K562 (cell line): ENCODE results near the gene PLA2G4D. TPM values are rescaled to one million over a fixed set of nuclear protein-coding genes. Genes with fewer than 3 reads are reported as not detected.

Experiments used
- ATAC-seq: fragments of 200-7000 bp; cut with Tn5 transposase; 3 replicates; pipeline ENCODE4 v1.9.1; 2020; ENCODE audit warnings: moderate library complexity
- BruUV-seq: library from RNA; stranded (reverse); fragments of 400-500 nt; replicated peaks from 2 replicates; lab custom pipeline; 2021; lab: Mats Ljungman, UMichigan
- CTCF ChIA-PET: fragments of 300-600 bp; formaldehyde crosslinking; extraction: SDS; loops from one replicate; lab custom pipeline; 2021; ENCODE audit warnings: low intra/inter-chr PET ratio; lab: Yijun Ruan, JAX
- POLR2A ChIA-PET: fragments of 300-600, 350-650 bp; sonication (Branson Sonifier 250); formaldehyde crosslinking; extraction: SDS; loops from one replicate; lab custom pipeline; 2021; ENCODE audit warnings: antibody characterized with exemption, inconsistent platforms; lab: Yijun Ruan, JAX
- DNase-seq, 4 experiments: peaks; one replicate each; pipeline versions ENCODE4 v3.0.0 to v3.0.0-alpha.2; 2011 to 2018; ENCODE audit warnings: low spot score in 3 of 4, mixed read lengths in 3 of 4; ENCODE audit errors: extremely low read depth in 1 of 4
- FAIRE-seq: peaks from 2 replicates; lab custom pipeline; 2011; peaks lifted over from hg19 to GRCh38; lab: Jason Lieb, UNC
- H2AFZ ChIP-seq: 2 replicates; pipeline ENCODE4 v1.6.0; 2011; ENCODE audit warnings: low read depth, low read length, control low read depth, inconsistent platforms
- H3K27ac ChIP-seq: fragments of 200-600 bp; 3 replicates; pipeline ENCODE4 v1.8.0; 2011; ENCODE audit warnings: low read depth, mild to moderate bottlenecking, control low read depth, inconsistent platforms, low read length, moderate library complexity, mixed read lengths; ENCODE audit errors: extremely low read depth
- H3K27me3 ChIP-seq, 2 experiments: fragments of 300-600 bp in 1 of 2; 2 replicates in 1 of 2; 3 replicates in 1 of 2; pipeline versions ENCODE4 v1.6.0 to v1.8.0; 2011; ENCODE audit warnings: inconsistent platforms in 2 of 2, low read length in 2 of 2, mild to moderate bottlenecking in 1 of 2, mixed read lengths in 1 of 2, moderate library complexity in 1 of 2; ENCODE audit not compliant: control insufficient read depth in 2 of 2, insufficient read depth in 2 of 2
- H3K36me3 ChIP-seq: fragments of 300-600 bp; 3 replicates; pipeline ENCODE4 v1.8.0; 2011; ENCODE audit warnings: mild to moderate bottlenecking, low read length, inconsistent platforms; ENCODE audit not compliant: control insufficient read depth, insufficient read depth
- H3K4me1 ChIP-seq, 2 experiments: fragments of 200-600 bp in 1 of 2; replicated peaks in 1 of 2; 2 replicates in 1 of 2; 3 replicates in 1 of 2; pipeline versions ENCODE4 v1.5.1 to v1.8.0; 2011; ENCODE audit warnings: inconsistent platforms in 2 of 2, low read length in 2 of 2, mild to moderate bottlenecking in 1 of 2, mixed read lengths in 1 of 2, moderate library complexity in 1 of 2; ENCODE audit not compliant: control insufficient read depth in 2 of 2, insufficient read depth in 2 of 2
- H3K4me2 ChIP-seq: 2 replicates; pipeline ENCODE4 v1.6.1; 2011; ENCODE audit warnings: low read length, control low read depth, inconsistent platforms, mixed read lengths; ENCODE audit not compliant: insufficient read depth
- H3K4me3 ChIP-seq: fragments of 200-600 bp; sonication (generic), shearing (Covaris generic); 2 replicates; pipeline ENCODE4 v1.5.1; 2016; ENCODE audit warnings: control low read depth, inconsistent platforms
- H3K79me2 ChIP-seq: fragments of 200-600 bp; 3 replicates; pipeline ENCODE4 v1.8.0; 2011; ENCODE audit warnings: low read length, inconsistent platforms; ENCODE audit not compliant: control insufficient read depth, insufficient read depth
- H3K9ac ChIP-seq, 2 experiments: 2 replicates each; pipeline versions ENCODE4 v1.6.0 to v1.6.1; 2011; ENCODE audit warnings: low read depth in 2 of 2, low read length in 2 of 2, control low read depth in 1 of 2, inconsistent platforms in 1 of 2, mild to moderate bottlenecking in 1 of 2, mixed read lengths in 1 of 2; ENCODE audit not compliant: insufficient read depth in 1 of 2
- H3K9me1 ChIP-seq: one replicate; pipeline ENCODE4 v1.6.0; 2011; ENCODE audit warnings: inconsistent platforms, mild to moderate bottlenecking, low read length, moderate library complexity; ENCODE audit not compliant: control insufficient read depth, insufficient read depth
- H3K9me3 ChIP-seq: replicated peaks from 2 replicates; pipeline ENCODE4 v1.5.1; 2011; ENCODE audit warnings: low read depth, low read length, inconsistent platforms; ENCODE audit not compliant: control insufficient read depth, insufficient read depth
- H4K20me1 ChIP-seq: replicated peaks from 2 replicates; pipeline ENCODE4 v1.6.1; 2011; ENCODE audit warnings: low read length, inconsistent platforms, mixed read lengths; ENCODE audit not compliant: control insufficient read depth, insufficient read depth
- HMBOX1 ChIP-seq: sonication (generic); IDR thresholded peaks from 2 replicates; pipeline ENCODE4 v1.6.1; 2016
- JUNB ChIP-seq: fragments of 450-650 bp; formaldehyde crosslinking; conservative IDR thresholded peaks from 2 replicates; pipeline ENCODE4 v1.4.0; 2020; ENCODE audit warnings: mild to moderate bottlenecking
- NONO ChIP-seq, 2 experiments: fragments of 200-400 bp in 1 of 2; fragments of 450-650 bp in 1 of 2; formaldehyde crosslinking in 1 of 2; IDR thresholded peaks; 2 replicates each; pipeline ENCODE4 v1.6.1; 2017; ENCODE audit warnings: low read depth in 2 of 2, mild to moderate bottlenecking in 2 of 2, moderate library complexity in 2 of 2, low read length in 1 of 2
- OTX1 ChIP-seq: fragments of 450-650 bp; formaldehyde crosslinking; IDR thresholded peaks from 2 replicates; pipeline ENCODE4 v1.4.0; 2022; ENCODE audit warnings: mild to moderate bottlenecking
- ZNF12 ChIP-seq: sonication (generic); formaldehyde crosslinking; IDR thresholded peaks from 2 replicates; pipeline ENCODE4 v1.4.0; 2020; ENCODE audit warnings: mild to moderate bottlenecking, missing genetic modification reagents
- WGBS: fragments of 100-300 bp; shearing (Covaris generic); methylation state at CpG from one replicate; pipeline ENCODE4 v1.1.6; 2016; ENCODE audit warnings: low coverage, mixed read lengths; ENCODE audit not compliant: insufficient coverage; ENCODE audit errors: missing lambda C conversion rate; 5-methylcytosine and 5-hydroxymethylcytosine counted together
- in situ Hi-C: fragments of 300-500 bp; cut with MboI; formaldehyde crosslinking; loops from 4 replicates; pipeline ENCODE4 v1.15.0; 2018; ENCODE audit warnings: inconsistent platforms, mixed read lengths
- intact Hi-C: fragments of 100-400 bp; cut with micrococcal nuclease; formaldehyde crosslinking; loops from 2 replicates; pipeline ENCODE4 v1.14.2; 2022
- polyA plus RNA-seq, 8 experiments: library from polyadenylated mRNA; depleted of rRNA in 4 of 8; stranded (reverse) in 5 of 8; unstranded in 3 of 8; fragments of >200 nt; fragmentation: Nextera tagmentation in 2 of 8; fragmentation: Illumina TruSeq in 1 of 8; extraction: Ambion mirVana in 2 of 8; extraction: Trizol in 1 of 8; gene quantifications; 2 replicates each; pipeline versions ENCODE4 v1.2.1 to v1.2.3, GENCODE V29; 2011 to 2014; ENCODE audit warnings: inconsistent platforms in 1 of 8, missing spikeins in 1 of 8
- total RNA-seq, 7 experiments: library from RNA; depleted of rRNA in 6 of 7; stranded (reverse); fragments of >200 nt in 6 of 7; fragmentation: Illumina TruSeq in 2 of 7; extraction: Trizol in 2 of 7; gene quantifications; 2 replicates each; pipeline versions ENCODE4 v1.2.1 to v1.2.3, GENCODE V29; 2011 to 2021; ENCODE audit warnings: low replicate concordance in 1 of 7

PLA2G4D gene
- total and polyA plus RNA-seq, 9 of the 15 experiments (the other 6 are each of a cell fraction or from before 2014, with no cell fraction given), result 0.04 TPM; not detected in 8

GRCh38 chr15:42121682-42122081 is 27.3 kb upstream of the PLA2G4D start:
- no peaks in the 10 kb centered on the region for H3K9me3 ChIP-seq
- POLR2A ChIA-PET, result interaction anchor here (1.3 kb wide), 1 partner anchor 9 kb away, joined by 5 read pairs; no protein-coding TSS in a partner anchor
- peaks cover 14 to 37% of the 10 kb centered on the region in 2 experiments; a peak in 4 of 5 replicates for H3K27me3 ChIP-seq
- CTCF ChIA-PET, result no interaction called here
- no peak overlapping the region for H3K4me3 ChIP-seq
- in situ Hi-C loops (no loop called here), intact Hi-C loops (no loop called here)
- no peak for TF ChIP-seq HMBOX1
- no peak for TF ChIP-seq ZNF12 (CRISPR knock-in tag)
- TF ChIP-seq OTX1 (CRISPR knock-in tag), result no peak
- no peak for TF ChIP-seq JUNB (CRISPR knock-in tag)
- TF ChIP-seq NONO (IDR thresholded peaks at IDR 0.05; ENCODE audit: low read depth in 2 of 2, low read length in 1 of 2), result no peak
- H4K20me1 ChIP-seq, result 0 out of 2 replicates have a peak, but pooled peaks cover 2% of the 10 kb centered on the region
- H3K79me2 ChIP-seq, result no peaks in the 10 kb centered on the region
- no peak overlapping the region for H2AFZ ChIP-seq
- no peak overlapping the region for H3K4me2 ChIP-seq
- 7% methylated on average over 2 of the region's 2 CpGs for WGBS
- no peak for FAIRE-seq
- BruUV-seq, result no TSS peak
- no peaks in the 10 kb centered on the region for H3K36me3 ChIP-seq
- H3K27ac ChIP-seq, result no peak overlapping the region
- ATAC-seq, result no peak
- H3K9me1 ChIP-seq, result no peaks in the 10 kb centered on the region
- H3K9ac ChIP-seq, result no peak overlapping the region
- DNase-seq, result no peak
- H3K4me1 ChIP-seq, result no peaks in the 10 kb centered on the region
